ENCODE results near the gene OR6J1. TPM values are rescaled to one million over a fixed set of nuclear protein-coding genes. Genes with fewer than 3 reads are reported as not detected.

Gene OR6J1
- total RNA-seq, 1 experiment from 2014 or later: not detected

GRCh38 chr14:22607291-22607690, 36.9 kb downstream of the OR6J1 start:
- no peak for DNase-seq (ENCODE audit: unreplicated experiment)
- no peaks in the 10 kb centered on the region for H3K27me3 Mint-ChIP-seq (ENCODE audit: insufficient read depth, unreplicated experiment)
- no peak overlapping the region for H3K27ac Mint-ChIP-seq (ENCODE audit: low read depth, unreplicated experiment)
- POLR2A ChIA-PET: interaction anchor here (0.6 to 1.7 kb wide), 2 partner anchors 18 to 196 kb away, joined by 4 to 6 read pairs; partner anchors contain the start of gene DAD1
- H3K4me1 Mint-ChIP-seq (ENCODE audit: insufficient read depth, unreplicated experiment): no peaks in the 10 kb centered on the region
- peaks cover 63% of the 10 kb centered on the region for H3K36me3 Mint-ChIP-seq (ENCODE audit: insufficient read depth, unreplicated experiment)
- no peaks in the 10 kb centered on the region for H3K9me3 Mint-ChIP-seq (ENCODE audit: unreplicated experiment)
- intact Hi-C loops (cut with micrococcal nuclease): no loop called here
- BruUV-seq (replicated peaks): no TSS peak
- TF ChIP-seq CTCF (IDR thresholded peaks at IDR 0.05; ENCODE audit: unreplicated experiment): no peak
- no peak overlapping the region for H3K4me3 Mint-ChIP-seq (ENCODE audit: unreplicated experiment)
- CTCF ChIA-PET: interaction anchor here (0.6 to 2.4 kb wide), 4 partner anchors 8 to 650 kb away, joined by 3 to 12 read pairs (median 4); no protein-coding TSS in a partner anchor

- no peaks in the 10 kb centered on the region for H3K9me3 Mint-ChIP-seq (ENCODE audit: unreplicated experiment)
- intact Hi-C loops (cut with micrococcal nuclease): no loop called here
- H3K4me3 Mint-ChIP-seq (ENCODE audit: unreplicated experiment): no peak overlapping the region
- H3K4me1 Mint-ChIP-seq (ENCODE audit: insufficient read depth, unreplicated experiment): no peaks in the 10 kb centered on the region
- TF ChIP-seq CTCF (IDR thresholded peaks at IDR 0.05; ENCODE audit: unreplicated experiment): no peak
- H3K27me3 Mint-ChIP-seq (ENCODE audit: insufficient read depth, unreplicated experiment): no peaks in the 10 kb centered on the region
- no peak for DNase-seq (ENCODE audit: unreplicated experiment)
- BruUV-seq (replicated peaks): no TSS peak
- H3K36me3 Mint-ChIP-seq (ENCODE audit: insufficient read depth, unreplicated experiment): peaks cover 56% of the 10 kb centered on the region
- H3K27ac Mint-ChIP-seq (ENCODE audit: low read depth, unreplicated experiment): no peak overlapping the region
- ChIA-PET POLR2A (interaction anchor here (1.3 kb wide), 1 partner anchor 17 kb away, joined by 4 read pairs; the partner anchor contains the start of gene DAD1), CTCF (interaction anchor here (0.5 to 1.1 kb wide), 4 partner anchors 36 to 159 kb away, joined by 3 to 6 read pairs (median 4); partner anchors contain the start of gene OR6J1)
Measured at GRCh38 chr14:22606380-22606779, 37.8 kb downstream of the OR6J1 start.

- TF ChIP-seq CTCF (IDR thresholded peaks at IDR 0.05; ENCODE audit: unreplicated experiment): no peak
- no peak overlapping the region for H3K27ac Mint-ChIP-seq (ENCODE audit: low read depth, unreplicated experiment)
- H3K4me3 Mint-ChIP-seq (ENCODE audit: unreplicated experiment): no peak overlapping the region
- no peak for DNase-seq (ENCODE audit: unreplicated experiment)
- BruUV-seq (replicated peaks): no TSS peak
- intact Hi-C loops (cut with micrococcal nuclease): no loop called here
- H3K9me3 Mint-ChIP-seq (ENCODE audit: unreplicated experiment): no peaks in the 10 kb centered on the region
- peaks cover 15% of the 10 kb centered on the region for H3K4me1 Mint-ChIP-seq (ENCODE audit: insufficient read depth, unreplicated experiment)
- ChIA-PET POLR2A (interaction anchor here (1.8 kb wide), 1 partner anchor 14 kb away, joined by 12 read pairs; the partner anchor contains the start of gene DAD1), CTCF (interaction anchor here (0.6 to 6.1 kb wide), 3 partner anchors 32 to 242 kb away, joined by 3 to 69 read pairs (median 25); no protein-coding TSS in a partner anchor)
- peaks cover 34% of the 10 kb centered on the region for H3K36me3 Mint-ChIP-seq (ENCODE audit: insufficient read depth, unreplicated experiment)
- H3K27me3 Mint-ChIP-seq (ENCODE audit: insufficient read depth, unreplicated experiment): no peaks in the 10 kb centered on the region
Measured at GRCh38 chr14:22602862-22603261, 41.3 kb downstream of the OR6J1 start.

- no peak overlapping the region for H3K27ac Mint-ChIP-seq (ENCODE audit: low read depth, unreplicated experiment)
- intact Hi-C loops (cut with micrococcal nuclease): no loop called here
- DNase-seq (ENCODE audit: unreplicated experiment): no peak
- no peaks in the 10 kb centered on the region for H3K27me3 Mint-ChIP-seq (ENCODE audit: insufficient read depth, unreplicated experiment)
- BruUV-seq (replicated peaks): no TSS peak
- H3K4me3 Mint-ChIP-seq (ENCODE audit: unreplicated experiment): no peak overlapping the region
- no peak for TF ChIP-seq CTCF (IDR thresholded peaks at IDR 0.05; ENCODE audit: unreplicated experiment)
- H3K36me3 Mint-ChIP-seq (ENCODE audit: insufficient read depth, unreplicated experiment): peaks cover 32% of the 10 kb centered on the region
- peaks cover 15% of the 10 kb centered on the region for H3K4me1 Mint-ChIP-seq (ENCODE audit: insufficient read depth, unreplicated experiment)
- ChIA-PET CTCF (interaction anchor here (0.6 to 6.1 kb wide), 3 partner anchors 31 to 475 kb away, joined by 4 to 69 read pairs (median 25); no protein-coding TSS in a partner anchor), POLR2A (interaction anchor here (0.6 to 1.8 kb wide), 3 partner anchors 13 to 1699 kb away, joined by 3 to 12 read pairs (median 4); partner anchors contain the start of gene DAD1)
- no peaks in the 10 kb centered on the region for H3K9me3 Mint-ChIP-seq (ENCODE audit: unreplicated experiment)
Measured at GRCh38 chr14:22601996-22602395, 42.2 kb downstream of the OR6J1 start.
